HEK293 (cell line): ENCODE measurements around the gene ENO2.

Experiments
- CTCF ChIA-PET: fragments of 350-600 bp; formaldehyde crosslinking; extraction: SDS; loops from one replicate; lab custom pipeline; 2021; ENCODE audit warnings: antibody characterized with exemption; lab: Yijun Ruan, JAX
- POLR2A ChIA-PET: fragments of 300-600 bp; formaldehyde crosslinking; extraction: SDS; loops from one replicate; lab custom pipeline; 2020; ENCODE audit warnings: antibody characterized with exemption, inconsistent platforms; lab: Yijun Ruan, JAX
- H3K27ac ChIP-seq: fragments of 200-500 bp; sonication (Bioruptor generic); 2 replicates; pipeline ENCODE4 v1.5.1; 2014; ENCODE audit warnings: low read depth, low read length, control low read depth, inconsistent platforms; ENCODE audit errors: extremely low read depth
- H3K36me3 ChIP-seq, 2 experiments: fragments of 200-500 bp in 1 of 2; sonication (Bioruptor generic) in 1 of 2; 1 replicate in 1 of 2; 2 replicates in 1 of 2; pipeline ENCODE4 v1.5.1; 2014 to 2017; ENCODE audit warnings: inconsistent platforms in 2 of 2, low read length in 2 of 2; ENCODE audit not compliant: control insufficient read depth in 2 of 2, insufficient read depth in 1 of 2
- H3K4me1 ChIP-seq: fragments of 200-500 bp; sonication (Bioruptor generic); 2 replicates; pipeline ENCODE4 v1.5.1; 2014; ENCODE audit warnings: mild to moderate bottlenecking, low read length, inconsistent platforms; ENCODE audit not compliant: control insufficient read depth, insufficient read depth
- H3K4me3 ChIP-seq: 2 replicates; pipeline ENCODE4 v1.5.1; 2011; ENCODE audit warnings: low read depth, mild to moderate bottlenecking, control low read depth, low read length, moderate library complexity
- H3K9me3 ChIP-seq: fragments of 200-500 bp; sonication (Bioruptor generic); 2 replicates; pipeline ENCODE4 v1.5.1; 2014; ENCODE audit warnings: low read depth, low read length, inconsistent platforms; ENCODE audit not compliant: control insufficient read depth, insufficient read depth
- FEZF1 ChIP-seq: fragments of 450-650 bp; formaldehyde crosslinking; IDR thresholded peaks from 2 replicates; pipeline ENCODE4 v1.5.1; 2016; ENCODE audit warnings: missing biosample characterization, missing genetic modification characterization
- GLIS2 ChIP-seq: fragments of 450-650 bp; formaldehyde crosslinking; IDR thresholded peaks from 2 replicates; pipeline ENCODE4 v1.5.1; 2016; ENCODE audit warnings: missing biosample characterization, missing genetic modification characterization
- KLF1 ChIP-seq: fragments of 450-650 bp; formaldehyde crosslinking; IDR thresholded peaks from 2 replicates; pipeline ENCODE4 v1.5.1; 2016; ENCODE audit warnings: missing biosample characterization, missing genetic modification characterization
- KLF9 ChIP-seq: fragments of 450-650 bp; formaldehyde crosslinking; IDR thresholded peaks from 2 replicates; pipeline ENCODE4 v1.5.1; 2016; ENCODE audit warnings: missing biosample characterization, missing genetic modification characterization, low read depth
- MZF1 ChIP-seq: fragments of 450-650 bp; formaldehyde crosslinking; IDR thresholded peaks from 2 replicates; pipeline ENCODE4 v1.5.1; 2017; ENCODE audit warnings: missing biosample characterization, missing genetic modification characterization, borderline replicate concordance
- OVOL3 ChIP-seq: fragments of 450-650 bp; formaldehyde crosslinking; IDR thresholded peaks from 2 replicates; pipeline ENCODE4 v1.5.1; 2016; ENCODE audit warnings: missing biosample characterization, missing genetic modification characterization
- SP3 ChIP-seq: fragments of 450-650 bp; formaldehyde crosslinking; IDR thresholded peaks from 2 replicates; pipeline ENCODE4 v1.5.1; 2016; ENCODE audit warnings: missing biosample characterization, missing genetic modification characterization
- SP7 ChIP-seq: fragments of 450-650 bp; formaldehyde crosslinking; IDR thresholded peaks from 2 replicates; pipeline ENCODE4 v1.5.1; 2016; ENCODE audit warnings: missing biosample characterization, missing genetic modification characterization
- YY1 ChIP-seq: fragments of 450-650 bp; formaldehyde crosslinking; IDR thresholded peaks from 2 replicates; pipeline ENCODE4 v1.5.1; 2018; ENCODE audit warnings: missing biosample characterization, missing genetic modification characterization
- ZBTB20 ChIP-seq: fragments of 450-650 bp; formaldehyde crosslinking; IDR thresholded peaks from 2 replicates; pipeline ENCODE4 v1.5.1; 2016; ENCODE audit warnings: missing biosample characterization, missing genetic modification characterization
- ZBTB8A ChIP-seq: fragments of 450-650 bp; formaldehyde crosslinking; IDR thresholded peaks from 2 replicates; pipeline ENCODE4 v1.5.1; 2016; ENCODE audit warnings: missing biosample characterization, missing genetic modification characterization
- ZIC2 ChIP-seq: fragments of 450-650 bp; formaldehyde crosslinking; IDR thresholded peaks from 2 replicates; pipeline ENCODE4 v1.5.1; 2016; ENCODE audit warnings: missing biosample characterization, missing genetic modification characterization
- ZNF140 ChIP-seq: fragments of 450-650 bp; formaldehyde crosslinking; IDR thresholded peaks from 2 replicates; pipeline ENCODE4 v1.5.1; 2016; ENCODE audit warnings: missing biosample characterization, missing genetic modification characterization
- ZNF19 ChIP-seq: fragments of 450-650 bp; formaldehyde crosslinking; IDR thresholded peaks from 2 replicates; pipeline ENCODE4; 2016; ENCODE audit warnings: missing biosample characterization, missing genetic modification characterization, low read depth
- ZNF266 ChIP-seq: fragments of 450-650 bp; formaldehyde crosslinking; IDR thresholded peaks from 2 replicates; pipeline ENCODE4 v1.5.1; 2016; ENCODE audit warnings: missing biosample characterization, missing genetic modification characterization, low read depth
- ZNF37A ChIP-seq: fragments of 450-650 bp; IDR thresholded peaks from 2 replicates; pipeline ENCODE4 v1.5.1; 2018; ENCODE audit warnings: missing biosample characterization, missing genetic modification characterization
- ZNF510 ChIP-seq: fragments of 450-650 bp; formaldehyde crosslinking; IDR thresholded peaks from 2 replicates; pipeline ENCODE4 v1.5.1; 2018; ENCODE audit warnings: mild to moderate bottlenecking, missing genetic modification characterization, missing biosample characterization; ENCODE audit not compliant: insufficient replicate concordance
- ZNF561 ChIP-seq: fragments of 450-650 bp; IDR thresholded peaks from 2 replicates; pipeline ENCODE4 v1.5.1; 2018; ENCODE audit warnings: missing biosample characterization, missing genetic modification characterization, borderline replicate concordance
- ZNF600 ChIP-seq: fragments of 450-650 bp; formaldehyde crosslinking; IDR thresholded peaks from 2 replicates; pipeline ENCODE4 v1.5.1; 2016; ENCODE audit warnings: missing biosample characterization, missing genetic modification characterization
- ZNF624 ChIP-seq: fragments of 450-650 bp; formaldehyde crosslinking; IDR thresholded peaks from 2 replicates; pipeline ENCODE4 v1.5.1; 2017; ENCODE audit warnings: missing biosample characterization, missing genetic modification characterization
- ZNF677 ChIP-seq: fragments of 450-650 bp; IDR thresholded peaks from 2 replicates; pipeline ENCODE4 v1.5.0; 2018; ENCODE audit warnings: missing biosample characterization, mild to moderate bottlenecking, missing genetic modification characterization, moderate library complexity
- ZNF768 ChIP-seq: fragments of 450-650 bp; formaldehyde crosslinking; IDR thresholded peaks from 2 replicates; pipeline ENCODE4 v1.5.1; 2018; ENCODE audit warnings: missing biosample characterization, mild to moderate bottlenecking, missing genetic modification characterization
- TF ChIP-seq, protein P1 (sequence below): fragments of 450-650 bp; formaldehyde crosslinking; IDR thresholded peaks from 2 replicates; pipeline ENCODE4 v1.5.1; 2017; ENCODE audit warnings: missing biosample characterization, missing genetic modification characterization
- TF ChIP-seq, protein P2 (sequence below): IDR thresholded peaks from 2 replicates; pipeline ENCODE4 v1.6.1; 2011; ENCODE audit warnings: mild to moderate bottlenecking, low read depth, low read length, borderline replicate concordance
- TF ChIP-seq, protein P3 (sequence below): fragments of 450-650 bp; formaldehyde crosslinking; IDR thresholded peaks from 2 replicates; pipeline ENCODE4 v1.5.1; 2016; ENCODE audit warnings: missing biosample characterization, missing genetic modification characterization
- TF ChIP-seq, protein P4 (sequence below): fragments of 450-650 bp; formaldehyde crosslinking; IDR thresholded peaks from 2 replicates; pipeline ENCODE4 v1.5.1; 2016; ENCODE audit warnings: missing biosample characterization, missing genetic modification characterization
- TF ChIP-seq, protein P5 (sequence below): fragments of 450-650 bp; formaldehyde crosslinking; IDR thresholded peaks from 2 replicates; pipeline ENCODE4 v1.5.1; 2016; ENCODE audit warnings: missing biosample characterization, missing genetic modification characterization
- TF ChIP-seq, protein P6 (sequence below): fragments of 450-650 bp; formaldehyde crosslinking; IDR thresholded peaks from 2 replicates; pipeline ENCODE4 v1.5.1; 2016; ENCODE audit warnings: missing biosample characterization, missing genetic modification characterization

Gene ENO2

DNA sequence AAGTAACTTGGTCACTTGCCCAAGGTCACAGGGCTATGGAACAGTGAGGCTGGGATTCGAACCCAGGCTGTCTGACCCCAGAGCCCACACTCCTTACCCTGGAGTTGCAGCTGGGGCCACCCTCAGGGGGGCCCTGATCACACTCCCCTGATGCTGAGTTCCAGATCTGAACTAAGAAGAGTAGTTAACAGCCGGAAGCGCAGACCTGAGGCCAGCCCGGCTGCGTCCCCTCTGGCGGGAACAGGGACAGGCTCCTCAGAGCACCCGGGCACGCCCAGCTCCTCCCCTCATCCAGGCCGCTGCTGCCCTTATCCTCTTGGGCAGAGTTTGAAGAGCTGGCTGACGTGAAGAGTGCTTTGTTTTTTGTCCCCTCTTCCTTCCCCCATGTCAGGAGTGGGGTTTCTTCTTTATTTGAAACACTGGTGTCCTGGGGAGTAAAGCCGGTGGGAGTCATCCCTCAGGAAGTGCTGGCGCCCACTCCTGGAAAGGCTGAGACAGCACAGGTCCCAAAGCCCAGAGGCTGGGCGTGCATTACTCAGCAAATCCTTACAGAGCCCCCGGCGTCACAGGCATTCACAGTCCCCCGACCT, 47.4 kb downstream of the ENO2 start:
- Histone ChIP-seq H3K9me3 (no peaks in the 10 kb centered on the region), H3K4me1 (peaks cover 2% of the 10 kb centered on the region; the same call in 1 of the 2 replicates), H3K36me3 (peaks cover 4 to 29% of the 10 kb centered on the region in 2 experiments; a peak in 2 of 3 replicates), H3K4me3 (peak overlapping the region; percentile 2), H3K27ac (peak overlapping the region; percentile 45)
- ChIA-PET POLR2A (interaction anchor here (1.0 to 3.2 kb wide), 3 partner anchors 16 to 196 kb away, joined by 6 to 22 read pairs (median 6); partner anchors contain the start of genes C12orf57, PTMS and RNU7-1), CTCF (interaction anchor here (0.6 to 7.7 kb wide), 15 partner anchors 9 to 191 kb away, joined by 3 to 138 read pairs (median 4); partner anchors contain the start of genes C12orf57, C1RL, PTPN6 and RNU7-1)
- no peak for TF ChIP-seq ZNF140 (tag by site-specific recombination)
- TF ChIP-seq, protein P1, sequence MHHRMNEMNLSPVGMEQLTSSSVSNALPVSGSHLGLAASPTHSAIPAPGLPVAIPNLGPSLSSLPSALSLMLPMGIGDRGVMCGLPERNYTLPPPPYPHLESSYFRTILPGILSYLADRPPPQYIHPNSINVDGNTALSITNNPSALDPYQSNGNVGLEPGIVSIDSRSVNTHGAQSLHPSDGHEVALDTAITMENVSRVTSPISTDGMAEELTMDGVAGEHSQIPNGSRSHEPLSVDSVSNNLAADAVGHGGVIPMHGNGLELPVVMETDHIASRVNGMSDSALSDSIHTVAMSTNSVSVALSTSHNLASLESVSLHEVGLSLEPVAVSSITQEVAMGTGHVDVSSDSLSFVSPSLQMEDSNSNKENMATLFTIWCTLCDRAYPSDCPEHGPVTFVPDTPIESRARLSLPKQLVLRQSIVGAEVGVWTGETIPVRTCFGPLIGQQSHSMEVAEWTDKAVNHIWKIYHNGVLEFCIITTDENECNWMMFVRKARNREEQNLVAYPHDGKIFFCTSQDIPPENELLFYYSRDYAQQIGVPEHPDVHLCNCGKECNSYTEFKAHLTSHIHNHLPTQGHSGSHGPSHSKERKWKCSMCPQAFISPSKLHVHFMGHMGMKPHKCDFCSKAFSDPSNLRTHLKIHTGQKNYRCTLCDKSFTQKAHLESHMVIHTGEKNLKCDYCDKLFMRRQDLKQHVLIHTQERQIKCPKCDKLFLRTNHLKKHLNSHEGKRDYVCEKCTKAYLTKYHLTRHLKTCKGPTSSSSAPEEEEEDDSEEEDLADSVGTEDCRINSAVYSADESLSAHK, result no peak
- TF ChIP-seq ZNF677 (tag by site-specific recombination), result 0 out of 2 replicates have a peak, but pooled peaks have one; percentile 28
- TF ChIP-seq MZF1 (tag by site-specific recombination), result peak; percentile 79
- TF ChIP-seq FEZF1 (tag by site-specific recombination), result 0 out of 2 replicates have a peak, but pooled peaks have one; percentile 4
- no peak for TF ChIP-seq OVOL3 (tag by site-specific recombination)
- TF ChIP-seq, protein P2, sequence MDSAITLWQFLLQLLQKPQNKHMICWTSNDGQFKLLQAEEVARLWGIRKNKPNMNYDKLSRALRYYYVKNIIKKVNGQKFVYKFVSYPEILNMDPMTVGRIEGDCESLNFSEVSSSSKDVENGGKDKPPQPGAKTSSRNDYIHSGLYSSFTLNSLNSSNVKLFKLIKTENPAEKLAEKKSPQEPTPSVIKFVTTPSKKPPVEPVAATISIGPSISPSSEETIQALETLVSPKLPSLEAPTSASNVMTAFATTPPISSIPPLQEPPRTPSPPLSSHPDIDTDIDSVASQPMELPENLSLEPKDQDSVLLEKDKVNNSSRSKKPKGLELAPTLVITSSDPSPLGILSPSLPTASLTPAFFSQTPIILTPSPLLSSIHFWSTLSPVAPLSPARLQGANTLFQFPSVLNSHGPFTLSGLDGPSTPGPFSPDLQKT, result no peak
- TF ChIP-seq, protein P3, sequence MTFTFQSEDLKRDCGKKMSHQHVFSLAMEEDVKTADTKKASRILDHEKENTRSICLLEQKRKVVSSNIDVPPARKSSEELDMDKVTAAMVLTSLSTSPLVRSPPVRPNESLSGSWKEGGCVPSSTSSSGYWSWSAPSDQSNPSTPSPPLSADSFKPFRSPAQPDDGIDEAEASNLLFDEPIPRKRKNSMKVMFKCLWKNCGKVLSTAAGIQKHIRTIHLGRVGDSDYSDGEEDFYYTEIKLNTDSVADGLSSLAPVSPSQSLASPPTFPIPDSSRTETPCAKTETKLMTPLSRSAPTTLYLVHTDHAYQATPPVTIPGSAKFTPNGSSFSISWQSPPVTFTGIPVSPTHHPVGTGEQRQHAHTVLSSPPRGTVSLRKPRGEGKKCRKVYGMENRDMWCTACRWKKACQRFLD, result no peak
- peak; percentile 66 for TF ChIP-seq ZIC2 (tag by site-specific recombination)
- 0 out of 2 replicates have a peak, but pooled peaks have one; percentile 8 for TF ChIP-seq KLF1 (tag by site-specific recombination)
- TF ChIP-seq, protein P4, sequence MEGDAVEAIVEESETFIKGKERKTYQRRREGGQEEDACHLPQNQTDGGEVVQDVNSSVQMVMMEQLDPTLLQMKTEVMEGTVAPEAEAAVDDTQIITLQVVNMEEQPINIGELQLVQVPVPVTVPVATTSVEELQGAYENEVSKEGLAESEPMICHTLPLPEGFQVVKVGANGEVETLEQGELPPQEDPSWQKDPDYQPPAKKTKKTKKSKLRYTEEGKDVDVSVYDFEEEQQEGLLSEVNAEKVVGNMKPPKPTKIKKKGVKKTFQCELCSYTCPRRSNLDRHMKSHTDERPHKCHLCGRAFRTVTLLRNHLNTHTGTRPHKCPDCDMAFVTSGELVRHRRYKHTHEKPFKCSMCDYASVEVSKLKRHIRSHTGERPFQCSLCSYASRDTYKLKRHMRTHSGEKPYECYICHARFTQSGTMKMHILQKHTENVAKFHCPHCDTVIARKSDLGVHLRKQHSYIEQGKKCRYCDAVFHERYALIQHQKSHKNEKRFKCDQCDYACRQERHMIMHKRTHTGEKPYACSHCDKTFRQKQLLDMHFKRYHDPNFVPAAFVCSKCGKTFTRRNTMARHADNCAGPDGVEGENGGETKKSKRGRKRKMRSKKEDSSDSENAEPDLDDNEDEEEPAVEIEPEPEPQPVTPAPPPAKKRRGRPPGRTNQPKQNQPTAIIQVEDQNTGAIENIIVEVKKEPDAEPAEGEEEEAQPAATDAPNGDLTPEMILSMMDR (tag by site-specific recombination), result peak; percentile 92
- TF ChIP-seq ZBTB8A (tag by site-specific recombination), result peak; percentile 98
- TF ChIP-seq ZNF600 (tag by site-specific recombination), result peak; percentile 46; the same call in 1 of the 2 replicates
- TF ChIP-seq ZNF19 (tag by site-specific recombination), result no peak
- no peak for TF ChIP-seq ZNF768 (tag by site-specific recombination)
- TF ChIP-seq GLIS2 (tag by site-specific recombination), result peak; percentile 68; the same call in 1 of the 2 replicates
- peak; percentile 11 for TF ChIP-seq SP3
- TF ChIP-seq KLF9 (tag by site-specific recombination), result peak; percentile 81
- no peak for TF ChIP-seq ZNF37A (tag by site-specific recombination)
- TF ChIP-seq ZNF510 (tag by site-specific recombination), result no peak
- TF ChIP-seq ZNF624 (tag by site-specific recombination), result no peak; the same call in 1 of the 2 replicates
- TF ChIP-seq YY1 (tag by site-specific recombination), result 0 out of 2 replicates have a peak, but pooled peaks have one; percentile 2
- TF ChIP-seq ZNF266 (tag by site-specific recombination), result no peak
- TF ChIP-seq, protein P5, sequence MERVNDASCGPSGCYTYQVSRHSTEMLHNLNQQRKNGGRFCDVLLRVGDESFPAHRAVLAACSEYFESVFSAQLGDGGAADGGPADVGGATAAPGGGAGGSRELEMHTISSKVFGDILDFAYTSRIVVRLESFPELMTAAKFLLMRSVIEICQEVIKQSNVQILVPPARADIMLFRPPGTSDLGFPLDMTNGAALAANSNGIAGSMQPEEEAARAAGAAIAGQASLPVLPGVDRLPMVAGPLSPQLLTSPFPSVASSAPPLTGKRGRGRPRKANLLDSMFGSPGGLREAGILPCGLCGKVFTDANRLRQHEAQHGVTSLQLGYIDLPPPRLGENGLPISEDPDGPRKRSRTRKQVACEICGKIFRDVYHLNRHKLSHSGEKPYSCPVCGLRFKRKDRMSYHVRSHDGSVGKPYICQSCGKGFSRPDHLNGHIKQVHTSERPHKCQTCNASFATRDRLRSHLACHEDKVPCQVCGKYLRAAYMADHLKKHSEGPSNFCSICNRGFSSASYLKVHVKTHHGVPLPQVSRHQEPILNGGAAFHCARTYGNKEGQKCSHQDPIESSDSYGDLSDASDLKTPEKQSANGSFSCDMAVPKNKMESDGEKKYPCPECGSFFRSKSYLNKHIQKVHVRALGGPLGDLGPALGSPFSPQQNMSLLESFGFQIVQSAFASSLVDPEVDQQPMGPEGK, result peak; percentile 85
- TF ChIP-seq, protein P6, sequence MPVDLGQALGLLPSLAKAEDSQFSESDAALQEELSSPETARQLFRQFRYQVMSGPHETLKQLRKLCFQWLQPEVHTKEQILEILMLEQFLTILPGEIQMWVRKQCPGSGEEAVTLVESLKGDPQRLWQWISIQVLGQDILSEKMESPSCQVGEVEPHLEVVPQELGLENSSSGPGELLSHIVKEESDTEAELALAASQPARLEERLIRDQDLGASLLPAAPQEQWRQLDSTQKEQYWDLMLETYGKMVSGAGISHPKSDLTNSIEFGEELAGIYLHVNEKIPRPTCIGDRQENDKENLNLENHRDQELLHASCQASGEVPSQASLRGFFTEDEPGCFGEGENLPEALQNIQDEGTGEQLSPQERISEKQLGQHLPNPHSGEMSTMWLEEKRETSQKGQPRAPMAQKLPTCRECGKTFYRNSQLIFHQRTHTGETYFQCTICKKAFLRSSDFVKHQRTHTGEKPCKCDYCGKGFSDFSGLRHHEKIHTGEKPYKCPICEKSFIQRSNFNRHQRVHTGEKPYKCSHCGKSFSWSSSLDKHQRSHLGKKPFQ (tag by site-specific recombination), result 0 out of 2 replicates have a peak, but pooled peaks have one; percentile 17
- TF ChIP-seq ZBTB20 (tag by site-specific recombination), result peak; percentile 92
- TF ChIP-seq SP7 (tag by site-specific recombination), result peak; percentile 65
- TF ChIP-seq ZNF561 (tag by site-specific recombination), result peak; percentile 96
